Measurements from ENCODE around the gene TTC36. TPM values are rescaled to one million over a fixed set of nuclear protein-coding genes. Genes with fewer than 3 reads are reported as not detected.

The TTC36 gene
- total RNA-seq, 2 donors from 2014 or later, result 3.1 to 7.7 TPM

DNA sequence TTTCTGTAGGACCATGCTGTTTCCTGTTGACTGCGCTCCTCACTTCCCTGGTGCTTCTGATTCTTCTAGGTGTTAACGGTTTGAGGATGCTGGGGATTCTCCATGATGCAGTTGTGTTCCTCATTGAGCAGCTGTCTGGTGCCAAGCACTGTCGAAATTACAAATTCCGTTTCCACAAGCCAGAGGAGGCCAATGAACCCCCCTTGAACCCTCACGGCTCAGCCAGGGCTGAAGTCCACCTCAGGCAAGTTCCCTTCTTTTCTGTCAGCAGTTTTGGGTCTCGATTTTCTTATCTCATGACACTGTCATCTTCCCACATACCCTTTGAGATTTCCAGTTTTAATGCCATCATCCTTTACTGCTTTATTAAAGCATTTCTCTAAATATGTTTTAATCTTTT is 7.7 kb upstream of the TTC36 start:
- Histone ChIP-seq H3K4me3 (no peak overlapping the region), H3K27me3 (replicated peaks; ENCODE audit: insufficient read depth) (no peaks in the 10 kb centered on the region), H3K36me3 (peaks cover 6 to 13% of the 10 kb centered on the region in 2 donors), H3K9me3 (no peaks in the 10 kb centered on the region), H3K4me1 (replicated peaks) (no peaks in the 10 kb centered on the region), H3K27ac (no peak overlapping the region)
- WGBS, result 78% methylated on average over 6 of the region's 6 CpGs
- TF ChIP-seq POLR2A (IDR thresholded peaks at IDR 0.05) (no peak), POLR2AphosphoS5 (IDR thresholded peaks at IDR 0.05) (no peak)
- TF ChIP-seq, protein P1, sequence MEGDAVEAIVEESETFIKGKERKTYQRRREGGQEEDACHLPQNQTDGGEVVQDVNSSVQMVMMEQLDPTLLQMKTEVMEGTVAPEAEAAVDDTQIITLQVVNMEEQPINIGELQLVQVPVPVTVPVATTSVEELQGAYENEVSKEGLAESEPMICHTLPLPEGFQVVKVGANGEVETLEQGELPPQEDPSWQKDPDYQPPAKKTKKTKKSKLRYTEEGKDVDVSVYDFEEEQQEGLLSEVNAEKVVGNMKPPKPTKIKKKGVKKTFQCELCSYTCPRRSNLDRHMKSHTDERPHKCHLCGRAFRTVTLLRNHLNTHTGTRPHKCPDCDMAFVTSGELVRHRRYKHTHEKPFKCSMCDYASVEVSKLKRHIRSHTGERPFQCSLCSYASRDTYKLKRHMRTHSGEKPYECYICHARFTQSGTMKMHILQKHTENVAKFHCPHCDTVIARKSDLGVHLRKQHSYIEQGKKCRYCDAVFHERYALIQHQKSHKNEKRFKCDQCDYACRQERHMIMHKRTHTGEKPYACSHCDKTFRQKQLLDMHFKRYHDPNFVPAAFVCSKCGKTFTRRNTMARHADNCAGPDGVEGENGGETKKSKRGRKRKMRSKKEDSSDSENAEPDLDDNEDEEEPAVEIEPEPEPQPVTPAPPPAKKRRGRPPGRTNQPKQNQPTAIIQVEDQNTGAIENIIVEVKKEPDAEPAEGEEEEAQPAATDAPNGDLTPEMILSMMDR (IDR thresholded peaks at IDR 0.05), result no peak
- intact Hi-C loops (cut with DNase I), result no loop called here
- DNase-seq (ENCODE audit: low spot score), result no peak

DNA sequence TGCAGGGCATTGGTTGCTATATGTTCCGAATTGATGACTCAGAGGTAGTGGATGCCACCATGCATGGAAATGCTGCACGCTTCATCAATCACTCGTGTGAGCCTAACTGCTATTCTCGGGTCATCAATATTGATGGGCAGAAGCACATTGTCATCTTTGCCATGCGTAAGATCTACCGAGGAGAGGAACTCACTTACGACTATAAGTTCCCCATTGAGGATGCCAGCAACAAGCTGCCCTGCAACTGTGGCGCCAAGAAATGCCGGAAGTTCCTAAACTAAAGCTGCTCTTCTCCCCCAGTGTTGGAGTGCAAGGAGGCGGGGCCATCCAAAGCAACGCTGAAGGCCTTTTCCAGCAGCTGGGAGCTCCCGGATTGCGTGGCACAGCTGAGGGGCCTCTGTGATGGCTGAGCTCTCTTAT is 5.4 kb upstream of the TTC36 start:
- TF ChIP-seq, protein P1 (IDR thresholded peaks at IDR 0.05), result no peak
- TF ChIP-seq POLR2A (IDR thresholded peaks at IDR 0.05) (no peak), POLR2AphosphoS5 (IDR thresholded peaks at IDR 0.05) (no peak)
- Histone ChIP-seq H3K9me3 (no peaks in the 10 kb centered on the region), H3K4me3 (no peak overlapping the region), H3K4me1 (replicated peaks) (no peaks in the 10 kb centered on the region), H3K27ac (no peak overlapping the region), H3K27me3 (replicated peaks; ENCODE audit: insufficient read depth) (no peaks in the 10 kb centered on the region), H3K36me3 (peaks cover 6 to 13% of the 10 kb centered on the region in 2 donors)
- DNase-seq (ENCODE audit: low spot score), result no peak
- intact Hi-C loops (cut with DNase I), result no loop called here
- WGBS, result 77% methylated on average over 13 of the region's 13 CpGs

DNA sequence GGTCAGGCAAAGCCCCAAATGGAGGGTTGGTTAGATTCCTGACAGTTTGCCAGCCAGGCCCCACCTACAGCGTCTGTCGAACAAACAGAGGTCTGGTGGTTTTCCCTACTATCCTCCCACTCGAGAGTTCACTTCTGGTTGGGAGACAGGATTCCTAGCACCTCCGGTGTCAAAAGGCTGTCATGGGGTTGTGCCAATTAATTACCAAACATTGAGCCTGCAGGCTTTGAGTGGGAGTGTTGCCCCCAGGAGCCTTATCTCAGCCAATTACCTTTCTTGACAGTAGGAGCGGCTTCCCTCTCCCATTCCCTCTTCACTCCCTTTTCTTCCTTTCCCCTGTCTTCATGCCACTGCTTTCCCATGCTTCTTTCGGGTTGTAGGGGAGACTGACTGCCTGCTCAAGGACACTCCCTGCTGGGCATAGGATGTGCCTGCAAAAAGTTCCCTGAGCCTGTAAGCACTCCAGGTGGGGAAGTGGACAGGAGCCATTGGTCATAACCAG is 4.7 kb upstream of the TTC36 start:
- no peak overlapping the region for H3K4me3 ChIP-seq
- no peaks in the 10 kb centered on the region for H3K27me3 ChIP-seq (replicated peaks; ENCODE audit: insufficient read depth)
- DNase-seq (ENCODE audit: low spot score), result no peak
- 34% methylated on average over 6 of the region's 6 CpGs for WGBS
- no peaks in the 10 kb centered on the region for H3K9me3 ChIP-seq
- H3K27ac ChIP-seq, result no peak overlapping the region
- intact Hi-C loops (cut with DNase I), result no loop called here
- H3K36me3 ChIP-seq, result peaks cover 6 to 13% of the 10 kb centered on the region in 2 donors
- no peaks in the 10 kb centered on the region for H3K4me1 ChIP-seq (replicated peaks)
- TF ChIP-seq, protein P1 (IDR thresholded peaks at IDR 0.05), result peak in 2 of 4 experiments; percentile 9 to 13
- TF ChIP-seq POLR2AphosphoS5 (IDR thresholded peaks at IDR 0.05), result no peak

DNA sequence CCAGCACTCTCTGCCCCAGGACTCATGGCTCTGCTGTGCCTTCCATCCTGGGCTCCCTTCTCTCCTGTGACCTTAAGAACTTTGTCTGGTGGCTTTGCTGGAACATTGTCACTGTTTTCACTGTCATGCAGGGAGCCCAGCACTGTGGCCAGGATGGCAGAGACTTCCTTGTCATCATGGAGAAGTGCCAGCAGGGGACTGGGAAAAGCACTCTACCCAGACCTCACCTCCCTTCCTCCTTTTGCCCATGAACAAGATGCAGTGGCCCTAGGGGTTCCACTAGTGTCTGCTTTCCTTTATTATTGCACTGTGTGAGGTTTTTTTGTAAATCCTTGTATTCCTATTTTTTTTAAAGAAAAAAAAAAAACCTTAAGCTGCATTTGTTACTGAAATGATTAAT is 2.9 kb upstream of the TTC36 start:
- TF ChIP-seq POLR2A (IDR thresholded peaks at IDR 0.05), result no peak
- TF ChIP-seq, protein P1 (IDR thresholded peaks at IDR 0.05), result no peak
- TF ChIP-seq POLR2AphosphoS5 (IDR thresholded peaks at IDR 0.05), result no peak
- no peak for DNase-seq (ENCODE audit: low spot score)
- intact Hi-C loops (cut with DNase I), result no loop called here
- H3K36me3 ChIP-seq, result peaks cover 6 to 13% of the 10 kb centered on the region in 2 donors
- no peak overlapping the region for H3K27ac ChIP-seq
- H3K4me3 ChIP-seq, result no peak overlapping the region
- no peaks in the 10 kb centered on the region for H3K27me3 ChIP-seq (replicated peaks; ENCODE audit: insufficient read depth)
- peaks cover 3% of the 10 kb centered on the region for H3K4me1 ChIP-seq (replicated peaks)
- H3K9me3 ChIP-seq, result no peaks in the 10 kb centered on the region

DNA sequence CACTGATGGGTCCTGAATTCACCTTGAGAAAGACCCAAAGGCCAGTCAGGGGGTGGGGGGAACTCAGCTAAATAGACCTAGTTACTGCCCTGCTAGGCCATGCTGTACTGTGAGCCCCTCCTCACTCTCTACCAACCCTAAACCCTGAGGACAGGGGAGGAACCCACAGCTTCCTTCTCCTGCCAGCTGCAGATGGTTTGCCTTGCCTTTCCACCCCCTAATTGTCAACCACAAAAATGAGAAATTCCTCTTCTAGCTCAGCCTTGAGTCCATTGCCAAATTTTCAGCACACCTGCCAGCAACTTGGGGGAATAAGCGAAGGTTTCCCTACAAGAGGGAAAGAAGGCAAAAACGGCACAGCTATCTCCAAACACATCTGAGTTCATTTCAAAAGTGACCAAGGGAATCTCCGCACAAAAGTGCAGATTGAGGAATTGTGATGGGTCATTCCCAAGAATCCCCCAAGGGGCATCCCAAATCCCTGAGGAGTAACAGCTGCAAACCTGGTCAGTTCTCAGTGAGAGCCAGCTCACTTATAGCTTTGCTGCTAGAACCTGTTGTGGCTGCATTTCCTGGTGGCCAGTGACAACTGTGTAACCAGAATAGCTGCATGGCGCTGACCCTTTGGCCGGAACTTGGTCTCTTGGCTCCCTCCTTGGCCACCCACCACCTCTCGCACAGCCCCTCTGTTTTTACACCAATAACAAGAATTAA is 2.4 kb upstream of the TTC36 start:
- Histone ChIP-seq H3K27me3 (replicated peaks; ENCODE audit: insufficient read depth) (no peaks in the 10 kb centered on the region), H3K36me3 (peaks cover 3 to 13% of the 10 kb centered on the region in 2 donors), H3K4me3 (no peak overlapping the region), H3K27ac (no peak overlapping the region), H3K9me3 (no peaks in the 10 kb centered on the region), H3K4me1 (replicated peaks) (peaks cover 5% of the 10 kb centered on the region)
- WGBS, result 77% methylated on average over 6 of the region's 6 CpGs
- intact Hi-C loops (cut with DNase I), result no loop called here
- no peak for TF ChIP-seq POLR2A (IDR thresholded peaks at IDR 0.05)
- TF ChIP-seq, protein P1 (IDR thresholded peaks at IDR 0.05), result no peak
- TF ChIP-seq POLR2AphosphoS5 (IDR thresholded peaks at IDR 0.05), result no peak
- no peak for DNase-seq (ENCODE audit: low spot score)
